WTC11 (cell line): Measurements from ENCODE around the gene HLF. TPM values are rescaled to one million over a fixed set of nuclear protein-coding genes. Genes with fewer than 3 reads are reported as not detected.

Source experiments
- ATAC-seq: fragments of 200-7000 bp; cut with Tn5 transposase; 2 replicates; pipeline ENCODE4 v1.10.0; 2021; ENCODE audit warnings: mild to moderate bottlenecking, moderate library complexity
- CTCF ChIA-PET: fragments of 300-600 bp; sonication (Branson Sonifier 250); formaldehyde crosslinking; loops from one replicate; lab custom pipeline; 2021; ENCODE audit warnings: antibody characterized with exemption; lab: Charles Lee
- POLR2A ChIA-PET: fragments of 350-600 bp; sonication (Branson Sonifier 250); formaldehyde crosslinking; loops from one replicate; lab custom pipeline; 2021; ENCODE audit warnings: antibody characterized with exemption; lab: Charles Lee
- DNase-seq: peaks from one replicate; pipeline ENCODE4 v3.0.0; 2021; ENCODE audit warnings: low spot score
- H3K27ac Mint-ChIP-seq: 2 replicates; pipeline ENCODE4 v1.8.0; 2021; ENCODE audit warnings: mixed read lengths
- H3K27me3 Mint-ChIP-seq: 2 replicates; pipeline ENCODE4 v1.8.0; 2021; ENCODE audit warnings: low read depth, mild to moderate bottlenecking, moderate library complexity, mixed read lengths
- H3K36me3 Mint-ChIP-seq: 2 replicates; pipeline ENCODE4 v1.8.0; 2021; ENCODE audit warnings: mixed read lengths
- H3K4me1 Mint-ChIP-seq: 2 replicates; pipeline ENCODE4 v1.8.0; 2022; ENCODE audit warnings: mixed read lengths
- H3K4me3 Mint-ChIP-seq: 2 replicates; pipeline ENCODE4 v1.8.0; 2021; ENCODE audit warnings: mild to moderate bottlenecking, moderate library complexity, mixed read lengths
- H3K9me3 Mint-ChIP-seq: 2 replicates; pipeline ENCODE4 v1.8.0; 2021; ENCODE audit warnings: mixed read lengths
- EMX1 ChIP-seq: fragments of 250-450 bp; sonication (Bioruptor Pico); IDR thresholded peaks from 2 replicates; pipeline ENCODE4 v1.8.0; 2021; ENCODE audit warnings: mild to moderate bottlenecking
- ESRRA ChIP-seq: sonication (generic); formaldehyde crosslinking; IDR thresholded peaks from 2 replicates; pipeline ENCODE4 v1.8.1; 2022; ENCODE audit warnings: mild to moderate bottlenecking, missing genetic modification reagents, borderline replicate concordance
- FOXJ3 ChIP-seq: sonication (generic); formaldehyde crosslinking; IDR thresholded peaks from 2 replicates; pipeline ENCODE4 v1.9.0; 2021; ENCODE audit warnings: missing genetic modification reagents, mild to moderate bottlenecking, borderline replicate concordance
- FOXK1 ChIP-seq: sonication (generic); formaldehyde crosslinking; IDR thresholded peaks from 2 replicates; pipeline ENCODE4 v1.8.0; 2022; ENCODE audit warnings: mild to moderate bottlenecking, moderate library complexity, missing genetic modification reagents
- IRF2 ChIP-seq: sonication (generic); formaldehyde crosslinking; IDR thresholded peaks from 2 replicates; pipeline ENCODE4 v1.8.0; 2022; ENCODE audit warnings: low read depth, missing genetic modification reagents, borderline replicate concordance
- NFYB ChIP-seq: sonication (generic); formaldehyde crosslinking; conservative IDR thresholded peaks from 2 replicates; pipeline ENCODE4 v1.8.0; 2022; ENCODE audit warnings: low read depth, missing genetic modification reagents
- USF2 ChIP-seq: sonication (generic); formaldehyde crosslinking; IDR thresholded peaks from 2 replicates; pipeline ENCODE4 v1.8.1; 2023; ENCODE audit warnings: mild to moderate bottlenecking, missing genetic modification reagents, moderate library complexity
- ZNF423 ChIP-seq: fragments of 250-450 bp; sonication (Bioruptor Pico); IDR thresholded peaks from 2 replicates; pipeline ENCODE4 v2.1.2; 2022; ENCODE audit warnings: mild to moderate bottlenecking, moderate library complexity
- ZNF532 ChIP-seq: fragments of 250-450 bp; sonication (Bioruptor Pico); IDR thresholded peaks from 2 replicates; pipeline ENCODE4 v1.9.0; 2021; ENCODE audit warnings: mild to moderate bottlenecking, borderline replicate concordance
- total RNA-seq: library from RNA; stranded (reverse); gene quantifications from 3 replicates; pipeline ENCODE4 v1.2.3, GENCODE V29; 2021
- TF ChIP-seq, protein P1 (sequence below): fragments of 250-450 bp; sonication (Bioruptor Pico); IDR thresholded peaks from 2 replicates; pipeline ENCODE4 v1.9.0; 2021; ENCODE audit warnings: mild to moderate bottlenecking
- TF ChIP-seq, protein P2 (sequence below): sonication (generic); formaldehyde crosslinking; IDR thresholded peaks from 2 replicates; pipeline ENCODE4 v1.8.0; 2022; ENCODE audit warnings: missing genetic modification reagents
- TF ChIP-seq, protein P3 (sequence below): sonication (generic); formaldehyde crosslinking; conservative IDR thresholded peaks from 2 replicates; pipeline ENCODE4 v1.8.1; 2022; ENCODE audit warnings: mild to moderate bottlenecking, missing genetic modification reagents
- TF ChIP-seq, protein P4 (sequence below): sonication (generic); formaldehyde crosslinking; IDR thresholded peaks from 2 replicates; pipeline ENCODE4 v1.8.0; 2022; ENCODE audit warnings: mild to moderate bottlenecking, missing genetic modification reagents

HLF gene
- total RNA-seq, 1 experiment from 2014 or later, result 0.31 TPM

DNA sequence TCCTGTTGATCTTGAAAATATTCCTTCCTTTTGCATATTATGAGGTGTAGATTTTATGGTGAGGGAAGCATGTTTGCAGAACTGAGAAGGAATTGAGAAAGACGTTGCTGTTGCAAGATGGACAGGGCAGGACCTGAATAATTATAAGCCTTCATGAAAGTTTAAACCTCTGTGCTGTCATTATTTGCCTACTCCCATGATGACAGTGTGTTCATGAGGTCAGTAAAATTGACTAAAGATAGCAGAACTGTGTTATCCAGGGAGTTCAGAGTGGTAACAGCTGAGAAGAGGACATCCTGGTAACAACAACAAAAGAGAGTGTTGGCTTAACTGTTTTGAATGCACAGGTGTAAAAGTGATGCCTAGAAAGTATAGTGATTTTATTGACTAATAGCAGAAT lies 45.3 kb upstream of the HLF start:
- Mint-ChIP-seq H3K27ac (no peak overlapping the region), H3K4me3 (no peak overlapping the region), H3K9me3 (peaks cover 9% of the 10 kb centered on the region; the same call in 1 of the 2 replicates), H3K4me1 (no peaks in the 10 kb centered on the region), H3K27me3 (0 out of 2 replicates have a peak, but pooled peaks cover 3% of the 10 kb centered on the region)
- ATAC-seq (no peak), DNase-seq (no peak)
- POLR2A ChIA-PET, result no interaction called here
- CTCF ChIA-PET, result no interaction called here
- TF ChIP-seq, protein P1, sequence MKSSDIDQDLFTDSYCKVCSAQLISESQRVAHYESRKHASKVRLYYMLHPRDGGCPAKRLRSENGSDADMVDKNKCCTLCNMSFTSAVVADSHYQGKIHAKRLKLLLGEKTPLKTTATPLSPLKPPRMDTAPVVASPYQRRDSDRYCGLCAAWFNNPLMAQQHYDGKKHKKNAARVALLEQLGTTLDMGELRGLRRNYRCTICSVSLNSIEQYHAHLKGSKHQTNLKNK (CRISPR knock-in tag), result no peak
- no peak for TF ChIP-seq ESRRA (CRISPR knock-in tag)
- TF ChIP-seq USF2 (CRISPR knock-in tag), result no peak
- TF ChIP-seq FOXJ3 (CRISPR knock-in tag), result no peak
- no peak for TF ChIP-seq EMX1 (CRISPR knock-in tag)
- TF ChIP-seq, all 79 proteins: peak for 0
- H3K36me3 Mint-ChIP-seq, result peaks cover 4% of the 10 kb centered on the region; the same call in 1 of the 2 replicates

GRCh38 chr17:55219934-55220333 lies 44.8 kb upstream of the HLF start:
- no peak for TF ChIP-seq IRF2 (CRISPR knock-in tag)
- TF ChIP-seq ZNF423, result no peak
- TF ChIP-seq USF2 (CRISPR knock-in tag), result no peak
- no peak for TF ChIP-seq NFYB (CRISPR knock-in tag)
- TF ChIP-seq, protein P2, sequence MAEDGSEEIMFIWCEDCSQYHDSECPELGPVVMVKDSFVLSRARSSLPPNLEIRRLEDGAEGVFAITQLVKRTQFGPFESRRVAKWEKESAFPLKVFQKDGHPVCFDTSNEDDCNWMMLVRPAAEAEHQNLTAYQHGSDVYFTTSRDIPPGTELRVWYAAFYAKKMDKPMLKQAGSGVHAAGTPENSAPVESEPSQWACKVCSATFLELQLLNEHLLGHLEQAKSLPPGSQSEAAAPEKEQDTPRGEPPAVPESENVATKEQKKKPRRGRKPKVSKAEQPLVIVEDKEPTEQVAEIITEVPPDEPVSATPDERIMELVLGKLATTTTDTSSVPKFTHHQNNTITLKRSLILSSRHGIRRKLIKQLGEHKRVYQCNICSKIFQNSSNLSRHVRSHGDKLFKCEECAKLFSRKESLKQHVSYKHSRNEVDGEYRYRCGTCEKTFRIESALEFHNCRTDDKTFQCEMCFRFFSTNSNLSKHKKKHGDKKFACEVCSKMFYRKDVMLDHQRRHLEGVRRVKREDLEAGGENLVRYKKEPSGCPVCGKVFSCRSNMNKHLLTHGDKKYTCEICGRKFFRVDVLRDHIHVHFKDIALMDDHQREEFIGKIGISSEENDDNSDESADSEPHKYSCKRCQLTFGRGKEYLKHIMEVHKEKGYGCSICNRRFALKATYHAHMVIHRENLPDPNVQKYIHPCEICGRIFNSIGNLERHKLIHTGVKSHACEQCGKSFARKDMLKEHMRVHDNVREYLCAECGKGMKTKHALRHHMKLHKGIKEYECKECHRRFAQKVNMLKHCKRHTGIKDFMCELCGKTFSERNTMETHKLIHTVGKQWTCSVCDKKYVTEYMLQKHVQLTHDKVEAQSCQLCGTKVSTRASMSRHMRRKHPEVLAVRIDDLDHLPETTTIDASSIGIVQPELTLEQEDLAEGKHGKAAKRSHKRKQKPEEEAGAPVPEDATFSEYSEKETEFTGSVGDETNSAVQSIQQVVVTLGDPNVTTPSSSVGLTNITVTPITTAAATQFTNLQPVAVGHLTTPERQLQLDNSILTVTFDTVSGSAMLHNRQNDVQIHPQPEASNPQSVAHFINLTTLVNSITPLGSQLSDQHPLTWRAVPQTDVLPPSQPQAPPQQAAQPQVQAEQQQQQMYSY (CRISPR knock-in tag), result no peak
- TF ChIP-seq, protein P3, sequence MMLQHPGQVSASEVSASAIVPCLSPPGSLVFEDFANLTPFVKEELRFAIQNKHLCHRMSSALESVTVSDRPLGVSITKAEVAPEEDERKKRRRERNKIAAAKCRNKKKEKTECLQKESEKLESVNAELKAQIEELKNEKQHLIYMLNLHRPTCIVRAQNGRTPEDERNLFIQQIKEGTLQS (CRISPR knock-in tag), result no peak
- TF ChIP-seq ZNF532 (CRISPR knock-in tag), result no peak
- TF ChIP-seq, protein P4, sequence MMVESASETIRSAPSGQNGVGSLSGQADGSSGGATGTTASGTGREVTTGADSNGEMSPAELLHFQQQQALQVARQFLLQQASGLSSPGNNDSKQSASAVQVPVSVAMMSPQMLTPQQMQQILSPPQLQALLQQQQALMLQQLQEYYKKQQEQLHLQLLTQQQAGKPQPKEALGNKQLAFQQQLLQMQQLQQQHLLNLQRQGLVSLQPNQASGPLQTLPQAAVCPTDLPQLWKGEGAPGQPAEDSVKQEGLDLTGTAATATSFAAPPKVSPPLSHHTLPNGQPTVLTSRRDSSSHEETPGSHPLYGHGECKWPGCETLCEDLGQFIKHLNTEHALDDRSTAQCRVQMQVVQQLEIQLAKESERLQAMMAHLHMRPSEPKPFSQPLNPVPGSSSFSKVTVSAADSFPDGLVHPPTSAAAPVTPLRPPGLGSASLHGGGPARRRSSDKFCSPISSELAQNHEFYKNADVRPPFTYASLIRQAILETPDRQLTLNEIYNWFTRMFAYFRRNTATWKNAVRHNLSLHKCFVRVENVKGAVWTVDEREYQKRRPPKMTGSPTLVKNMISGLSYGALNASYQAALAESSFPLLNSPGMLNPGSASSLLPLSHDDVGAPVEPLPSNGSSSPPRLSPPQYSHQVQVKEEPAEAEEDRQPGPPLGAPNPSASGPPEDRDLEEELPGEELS (CRISPR knock-in tag), result no peak
- no peak for TF ChIP-seq FOXK1
- ChIA-PET CTCF (no interaction called here), POLR2A (no interaction called here)
- DNase-seq, result no peak
- Mint-ChIP-seq H3K9me3 (peaks cover 9% of the 10 kb centered on the region; the same call in 1 of the 2 replicates), H3K4me1 (no peaks in the 10 kb centered on the region), H3K4me3 (no peak overlapping the region), H3K27me3 (0 out of 2 replicates have a peak, but pooled peaks cover 3% of the 10 kb centered on the region), H3K27ac (no peak overlapping the region), H3K36me3 (peaks cover 4% of the 10 kb centered on the region; the same call in 1 of the 2 replicates)
- no peak for ATAC-seq
